ENCODE results near the gene TLCD1. TPM values are rescaled to one million over a fixed set of nuclear protein-coding genes. Genes with fewer than 3 reads are reported as not detected.

TLCD1 gene
- polyA plus RNA-seq, 2 of the 4 experiments (the other 2 are of a cell fraction) = 36.7 to 83.3 TPM

DNA sequence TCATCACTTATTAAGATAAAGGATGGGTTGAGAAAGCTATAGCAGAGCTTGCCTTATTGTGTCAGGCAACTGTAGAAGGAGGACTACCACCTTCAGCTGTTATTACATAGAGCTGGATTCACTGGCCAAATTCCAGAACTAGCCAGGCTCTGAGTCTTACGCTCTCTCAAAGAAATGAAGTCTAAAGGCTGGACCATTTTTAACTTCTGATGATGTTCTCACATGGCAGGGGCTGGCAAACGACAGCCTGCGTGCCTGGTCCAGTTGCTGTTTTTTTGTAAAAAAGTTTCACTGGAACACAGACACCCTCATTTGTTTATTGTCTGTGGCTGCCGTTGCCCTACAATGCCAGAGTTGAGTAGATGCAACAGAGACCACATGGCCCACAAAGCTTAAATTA lies 39.0 kb upstream of the TLCD1 start:
- ChIA-PET POLR2A (interaction anchor here (2.2 kb wide), 1 partner anchor 77 kb away, joined by 7 read pairs; the partner anchor contains the start of gene FAM222B), CTCF (interaction anchor here (0.9 to 17.8 kb wide), 29 partner anchors 9 to 352 kb away, joined by 3 to 493 read pairs (median 24); partner anchors contain the start of genes DHRS13, ERAL1, FAM222B and FLOT2)
- ATAC-seq = no peak
- H3K4me2 ChIP-seq = no peak overlapping the region
- no peak overlapping the region for H3K4me3 ChIP-seq
- 91% methylated on average over 4 of the region's 4 CpGs for WGBS (ENCODE audit: missing lambda C conversion rate)
- no peak for DNase-seq (ENCODE audit: low read depth in 1 of 2, low spot score in 1 of 2)
- H3K9me3 ChIP-seq = no peaks in the 10 kb centered on the region
- TF ChIP-seq HOXA7 (CRISPR knock-in tag; IDR thresholded peaks at IDR 0.05) (no peak), MAZ (IDR thresholded peaks at IDR 0.05; ENCODE audit: borderline replicate concordance, low read depth, low read length) (no peak), RNF2 (IDR thresholded peaks at IDR 0.05; ENCODE audit: borderline replicate concordance, low read depth) (no peak), ESRRA (IDR thresholded peaks at IDR 0.05; ENCODE audit: borderline replicate concordance, low read length) (no peak), KDM1A (IDR thresholded peaks at IDR 0.05; ENCODE audit: low read depth) (no peak), NR3C1 (IDR thresholded peaks at IDR 0.05) (no peak), ZSCAN20 (CRISPR knock-in tag; IDR thresholded peaks at IDR 0.05) (no peak)
- no peak overlapping the region for H3K27ac ChIP-seq
- peaks cover 15% of the 10 kb centered on the region for H3K4me1 ChIP-seq
- no peak for FAIRE-seq

DNA sequence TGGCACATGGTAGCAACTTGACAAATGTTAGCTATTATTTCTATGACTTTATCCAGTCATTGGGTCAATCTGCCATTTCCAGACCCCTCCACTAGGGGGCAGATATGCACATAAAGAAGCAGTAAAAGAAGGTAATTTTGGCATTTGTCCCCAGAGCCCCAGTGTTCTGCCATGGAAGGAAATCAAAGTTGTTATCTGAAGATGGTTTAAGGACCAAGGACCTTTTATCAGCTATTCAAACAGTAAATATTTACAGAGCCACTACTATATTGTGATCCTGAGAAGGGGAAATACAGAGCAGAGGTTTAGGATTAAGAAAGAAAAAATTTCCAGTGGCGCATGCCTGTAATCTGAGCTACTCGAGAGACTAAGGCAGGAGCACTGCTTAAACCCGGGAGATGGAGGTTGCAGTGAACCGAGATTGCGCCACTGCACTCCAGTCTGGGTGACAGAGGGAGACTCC lies 37.8 kb upstream of the TLCD1 start:
- WGBS (ENCODE audit: missing lambda C conversion rate) = 63% methylated on average over 5 of the region's 5 CpGs
- FAIRE-seq = peak; percentile 18
- Histone ChIP-seq H3K4me1 (peaks cover 15% of the 10 kb centered on the region), H3K4me3 (no peak overlapping the region), H3K27ac (no peak overlapping the region), H3K9me3 (no peaks in the 10 kb centered on the region), H3K4me2 (no peak overlapping the region)
- peak; percentile 51 to 69; a peak in 5 of 6 replicates for ATAC-seq
- POLR2A ChIA-PET = interaction anchor here (0.6 to 3.2 kb wide), 7 partner anchors 37 to 188 kb away, joined by 3 to 13 read pairs (median 9); partner anchors contain the start of genes FAM222B and PHF12
- CTCF ChIA-PET = interaction anchor here (0.6 to 17.8 kb wide), 58 partner anchors 10 to 487 kb away, joined by 3 to 493 read pairs (median 12); partner anchors contain the start of genes DHRS13, ERAL1, FAM222B and FLOT2
- peak; percentile 78 to 81 for DNase-seq (ENCODE audit: low read depth in 1 of 2, low spot score in 1 of 2)
- TF ChIP-seq NFE2L2 (conservative IDR thresholded peaks at IDR 0.05; ENCODE audit: low read length) = no peak
- no peak for TF ChIP-seq FOSB (CRISPR knock-in tag; IDR thresholded peaks at IDR 0.05)
- TF ChIP-seq, protein P1, sequence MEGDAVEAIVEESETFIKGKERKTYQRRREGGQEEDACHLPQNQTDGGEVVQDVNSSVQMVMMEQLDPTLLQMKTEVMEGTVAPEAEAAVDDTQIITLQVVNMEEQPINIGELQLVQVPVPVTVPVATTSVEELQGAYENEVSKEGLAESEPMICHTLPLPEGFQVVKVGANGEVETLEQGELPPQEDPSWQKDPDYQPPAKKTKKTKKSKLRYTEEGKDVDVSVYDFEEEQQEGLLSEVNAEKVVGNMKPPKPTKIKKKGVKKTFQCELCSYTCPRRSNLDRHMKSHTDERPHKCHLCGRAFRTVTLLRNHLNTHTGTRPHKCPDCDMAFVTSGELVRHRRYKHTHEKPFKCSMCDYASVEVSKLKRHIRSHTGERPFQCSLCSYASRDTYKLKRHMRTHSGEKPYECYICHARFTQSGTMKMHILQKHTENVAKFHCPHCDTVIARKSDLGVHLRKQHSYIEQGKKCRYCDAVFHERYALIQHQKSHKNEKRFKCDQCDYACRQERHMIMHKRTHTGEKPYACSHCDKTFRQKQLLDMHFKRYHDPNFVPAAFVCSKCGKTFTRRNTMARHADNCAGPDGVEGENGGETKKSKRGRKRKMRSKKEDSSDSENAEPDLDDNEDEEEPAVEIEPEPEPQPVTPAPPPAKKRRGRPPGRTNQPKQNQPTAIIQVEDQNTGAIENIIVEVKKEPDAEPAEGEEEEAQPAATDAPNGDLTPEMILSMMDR (IDR thresholded peaks at IDR 0.05) = peak; percentile 97
- no peak for TF ChIP-seq EP300 (IDR thresholded peaks at IDR 0.05)
- TF ChIP-seq GATA3 (IDR thresholded peaks at IDR 0.05; ENCODE audit: borderline replicate concordance) = no peak
- TF ChIP-seq RFX5 (IDR thresholded peaks at IDR 0.05) = no peak
- TF ChIP-seq SMC3 (IDR thresholded peaks at IDR 0.05) = peak; percentile 92
- no peak for TF ChIP-seq POLR2A (IDR thresholded peaks at IDR 0.05; ENCODE audit: low read length)
- TF ChIP-seq MYC (IDR thresholded peaks at IDR 0.05; ENCODE audit: borderline replicate concordance, low read length) = no peak
- TF ChIP-seq RAD21 (conservative IDR thresholded peaks at IDR 0.05 in 1 of 2, IDR thresholded peaks at IDR 0.05 in 1 of 2) = peak; percentile 87 to 89
- TF ChIP-seq, protein P2, sequence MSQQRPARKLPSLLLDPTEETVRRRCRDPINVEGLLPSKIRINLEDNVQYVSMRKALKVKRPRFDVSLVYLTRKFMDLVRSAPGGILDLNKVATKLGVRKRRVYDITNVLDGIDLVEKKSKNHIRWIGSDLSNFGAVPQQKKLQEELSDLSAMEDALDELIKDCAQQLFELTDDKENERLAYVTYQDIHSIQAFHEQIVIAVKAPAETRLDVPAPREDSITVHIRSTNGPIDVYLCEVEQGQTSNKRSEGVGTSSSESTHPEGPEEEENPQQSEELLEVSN (IDR thresholded peaks at IDR 0.05; ENCODE audit: borderline replicate concordance, low read depth) = no peak
- no peak for TF ChIP-seq FOSL2 (IDR thresholded peaks at IDR 0.05)
- TF ChIP-seq FOSL2 (CRISPR knock-in tag; IDR thresholded peaks at IDR 0.05) = no peak

DNA sequence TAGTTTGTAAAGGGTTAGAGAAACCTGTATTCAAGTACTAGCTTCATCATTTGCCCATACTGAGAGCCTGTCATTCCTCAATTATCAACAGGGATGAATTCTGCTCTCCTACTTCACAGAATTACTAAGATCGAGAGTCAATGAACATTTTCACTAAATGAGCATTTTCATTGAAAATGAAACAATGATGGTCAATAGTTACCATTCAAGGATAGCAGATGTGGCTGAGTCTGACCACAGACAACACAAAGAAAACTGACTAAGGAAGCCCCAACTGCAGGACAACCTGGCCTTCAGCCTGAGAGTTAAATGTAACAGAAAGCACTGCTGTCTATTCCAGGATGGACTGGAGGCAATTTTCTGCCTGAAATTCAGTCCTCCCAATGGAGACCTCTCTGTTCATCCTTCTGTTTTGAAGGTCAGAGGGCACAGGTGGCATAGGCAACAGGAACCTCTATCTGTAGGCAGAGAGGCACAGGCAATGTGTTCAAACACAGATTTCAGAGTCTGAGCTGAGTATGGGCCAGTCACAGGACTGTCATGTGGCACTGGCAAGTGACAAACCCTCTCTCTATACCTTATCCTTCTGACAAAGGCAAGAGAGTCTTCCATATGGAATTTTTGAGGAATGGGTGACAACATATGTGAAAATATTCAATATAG lies 37.2 kb upstream of the TLCD1 start:
- no peak overlapping the region for H3K27ac ChIP-seq
- ATAC-seq (peak; percentile 5 to 34; a peak in 3 of 6 replicates), DNase-seq (ENCODE audit: low read depth in 1 of 2, low spot score in 1 of 2) (no peak), FAIRE-seq (peak; percentile 46)
- no peak overlapping the region for H3K4me3 ChIP-seq
- ChIA-PET CTCF (interaction anchor here (0.6 to 17.8 kb wide), 58 partner anchors 11 to 487 kb away, joined by 3 to 493 read pairs (median 12); partner anchors contain the start of genes DHRS13, ERAL1, FAM222B and FLOT2), POLR2A (interaction anchor here (0.6 to 3.2 kb wide), 7 partner anchors 36 to 189 kb away, joined by 3 to 13 read pairs (median 9); partner anchors contain the start of genes FAM222B and PHF12)
- no peaks in the 10 kb centered on the region for H3K9me3 ChIP-seq
- peaks cover 15% of the 10 kb centered on the region for H3K4me1 ChIP-seq
- 94% methylated on average over 1 of the region's 1 CpG for WGBS (ENCODE audit: missing lambda C conversion rate)
- no peak overlapping the region for H3K4me2 ChIP-seq
- TF ChIP-seq MAZ (IDR thresholded peaks at IDR 0.05; ENCODE audit: borderline replicate concordance, low read depth, low read length) (no peak), FOXS1 (CRISPR knock-in tag; IDR thresholded peaks at IDR 0.05) (no peak), BHLHE40 (IDR thresholded peaks at IDR 0.05; ENCODE audit: low read depth, low read length) (no peak), RFX5 (IDR thresholded peaks at IDR 0.05) (no peak), CBX2 (IDR thresholded peaks at IDR 0.05; ENCODE audit: borderline replicate concordance, low read depth) (no peak), CEBPB (IDR thresholded peaks at IDR 0.05) (no peak), GATA3 (IDR thresholded peaks at IDR 0.05; ENCODE audit: borderline replicate concordance) (no peak), RARB (CRISPR knock-in tag; IDR thresholded peaks at IDR 0.05) (no peak), KDM1A (IDR thresholded peaks at IDR 0.05; ENCODE audit: low read depth) (no peak), CHD4 (IDR thresholded peaks at IDR 0.05; ENCODE audit: borderline replicate concordance) (no peak), SMC3 (IDR thresholded peaks at IDR 0.05) (no peak), CBX8 (IDR thresholded peaks at IDR 0.05) (no peak)
- TF ChIP-seq, protein P3, sequence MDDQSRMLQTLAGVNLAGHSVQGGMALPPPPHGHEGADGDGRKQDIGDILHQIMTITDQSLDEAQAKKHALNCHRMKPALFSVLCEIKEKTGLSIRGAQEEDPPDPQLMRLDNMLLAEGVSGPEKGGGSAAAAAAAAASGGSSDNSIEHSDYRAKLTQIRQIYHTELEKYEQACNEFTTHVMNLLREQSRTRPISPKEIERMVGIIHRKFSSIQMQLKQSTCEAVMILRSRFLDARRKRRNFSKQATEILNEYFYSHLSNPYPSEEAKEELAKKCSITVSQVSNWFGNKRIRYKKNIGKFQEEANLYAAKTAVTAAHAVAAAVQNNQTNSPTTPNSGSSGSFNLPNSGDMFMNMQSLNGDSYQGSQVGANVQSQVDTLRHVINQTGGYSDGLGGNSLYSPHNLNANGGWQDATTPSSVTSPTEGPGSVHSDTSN (IDR thresholded peaks at IDR 0.05) = no peak
- TF ChIP-seq, protein P4, sequence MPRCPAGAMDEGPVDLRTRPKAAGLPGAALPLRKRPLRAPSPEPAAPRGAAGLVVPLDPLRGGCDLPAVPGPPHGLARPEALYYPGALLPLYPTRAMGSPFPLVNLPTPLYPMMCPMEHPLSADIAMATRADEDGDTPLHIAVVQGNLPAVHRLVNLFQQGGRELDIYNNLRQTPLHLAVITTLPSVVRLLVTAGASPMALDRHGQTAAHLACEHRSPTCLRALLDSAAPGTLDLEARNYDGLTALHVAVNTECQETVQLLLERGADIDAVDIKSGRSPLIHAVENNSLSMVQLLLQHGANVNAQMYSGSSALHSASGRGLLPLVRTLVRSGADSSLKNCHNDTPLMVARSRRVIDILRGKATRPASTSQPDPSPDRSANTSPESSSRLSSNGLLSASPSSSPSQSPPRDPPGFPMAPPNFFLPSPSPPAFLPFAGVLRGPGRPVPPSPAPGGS (IDR thresholded peaks at IDR 0.05) = no peak
